ENCODE measurements around the gene PDE11A.

DNA sequence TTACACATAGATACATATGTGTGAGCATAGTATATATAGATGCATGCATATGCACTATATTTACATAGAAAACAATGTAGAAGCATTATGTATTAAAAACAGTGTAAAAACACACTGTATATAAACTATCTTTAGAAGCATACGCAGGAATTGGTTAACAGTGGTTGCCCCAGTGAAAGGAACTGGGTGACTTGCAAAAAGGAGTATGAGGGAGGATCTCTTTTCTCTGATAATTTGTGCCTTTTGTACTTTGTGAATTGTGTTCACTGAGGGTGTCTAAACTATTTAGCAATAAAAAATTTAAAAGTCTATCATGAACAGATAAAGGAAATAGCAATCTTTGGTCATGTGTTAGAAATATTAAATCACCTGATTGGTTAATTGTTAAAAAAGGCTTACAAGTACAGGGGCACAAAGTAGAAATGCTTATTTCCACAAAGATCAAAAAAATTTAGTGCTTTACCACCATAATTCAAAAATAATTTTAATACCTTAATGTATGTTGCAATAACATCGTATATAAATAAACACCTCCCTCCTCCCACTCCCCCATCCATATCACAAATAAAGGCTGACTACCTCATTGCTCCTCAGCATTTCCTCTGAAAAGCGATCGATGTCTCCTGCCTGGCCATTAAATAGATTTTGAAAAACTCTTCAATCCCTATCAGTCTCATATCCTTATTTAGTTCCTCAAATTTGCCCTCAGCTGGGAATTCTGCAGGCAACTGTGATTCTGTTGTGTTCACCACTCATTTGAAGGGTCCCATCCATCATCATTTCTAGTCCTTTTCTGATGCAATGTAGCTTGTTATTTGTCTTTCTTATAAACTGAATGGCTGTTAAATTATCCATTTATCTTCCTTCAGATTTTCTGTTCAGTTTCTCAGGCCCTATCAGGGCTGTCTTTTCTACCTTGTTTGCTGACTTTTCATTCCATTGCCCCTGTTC lies 422.7 kb downstream of the PDE11A start:
- no peak for TF ChIP-seq RARB (CRISPR knock-in tag; IDR thresholded peaks at IDR 0.05)
- TF ChIP-seq CSDC2 (CRISPR knock-in tag; IDR thresholded peaks at IDR 0.05) = no peak
